Parathyroid adenoma (tissue), 2 donors: ENCODE results near the gene DDX1.

ENCODE experiments used
- H2AFZ ChIP-seq: fragments of 300-600 bp; sonication (generic); one replicate; pipeline ENCODE4 v1.7.0; 2017; ENCODE audit warnings: antibody characterized with exemption, mild to moderate bottlenecking
- H3K27ac ChIP-seq: fragments of 300-600 bp; sonication (generic); one replicate; pipeline ENCODE4 v1.7.0; 2017
- H3K27me3 ChIP-seq: fragments of 300-600 bp; sonication (generic); one replicate; pipeline ENCODE4 v1.7.0; 2017; ENCODE audit warnings: low read length; ENCODE audit not compliant: control insufficient read depth, insufficient read depth
- H3K36me3 ChIP-seq: fragments of 300-600 bp; sonication (generic); one replicate; pipeline ENCODE4 v1.7.0; 2017; ENCODE audit warnings: low read length; ENCODE audit not compliant: control insufficient read depth, insufficient read depth
- H3K4me1 ChIP-seq: fragments of 300-600 bp; sonication (generic); one replicate; pipeline ENCODE4 v1.7.0; 2017; ENCODE audit warnings: control low read depth
- H3K4me2 ChIP-seq: fragments of 300-600 bp; sonication (generic); one replicate; pipeline ENCODE4 v1.7.0; 2017; ENCODE audit warnings: low read length
- H3K4me3 ChIP-seq: fragments of 300-600 bp; sonication (generic); one replicate; pipeline ENCODE4 v1.7.0; 2017; ENCODE audit warnings: low read depth, low read length
- H3K79me2 ChIP-seq: fragments of 300-600 bp; sonication (generic); one replicate; pipeline ENCODE4 v1.7.0; 2017; ENCODE audit warnings: control low read depth
- H3K9ac ChIP-seq: fragments of 300-600 bp; sonication (generic); one replicate; pipeline ENCODE4 v1.7.0; 2017; ENCODE audit warnings: mild to moderate bottlenecking
- H3K9me3 ChIP-seq: fragments of 300-600 bp; sonication (generic); one replicate; pipeline ENCODE4 v1.7.0; 2017; ENCODE audit warnings: low read length; ENCODE audit not compliant: control insufficient read depth
- TF ChIP-seq, protein P1 (sequence below): fragments of 300-600 bp; sonication (generic); IDR thresholded peaks from one replicate; pipeline ENCODE4 v1.7.0; 2017; ENCODE audit warnings: antibody characterized with exemption, mild to moderate bottlenecking
- donor health status: primary hyperparathyroidism.

Gene DDX1

DNA sequence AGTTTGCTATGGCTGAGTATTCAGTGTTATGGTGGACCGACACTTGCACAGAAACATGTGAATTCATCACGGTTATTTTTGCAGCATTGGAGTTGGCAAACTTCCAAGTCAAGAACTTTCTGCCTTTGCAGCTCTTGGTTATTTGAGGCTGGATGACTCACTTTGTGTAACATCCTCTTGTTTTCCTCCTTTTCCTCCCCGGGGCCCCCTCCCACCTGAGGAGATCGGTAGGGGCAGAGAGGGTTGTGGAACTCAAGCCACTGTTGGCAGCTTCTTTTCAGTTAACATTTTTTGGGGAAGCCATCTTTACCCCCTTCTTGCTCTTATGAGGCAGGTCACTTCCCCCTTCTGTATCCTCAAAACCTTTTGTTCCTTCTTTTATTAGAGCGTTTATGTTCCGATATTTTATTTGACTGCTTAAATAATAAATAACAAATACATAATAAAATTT is 48.6 kb downstream of the DDX1 start:
- H3K9ac ChIP-seq = no peak overlapping the region
- no peaks in the 10 kb centered on the region for H3K36me3 ChIP-seq
- no peak overlapping the region for H3K4me2 ChIP-seq
- TF ChIP-seq, protein P1, sequence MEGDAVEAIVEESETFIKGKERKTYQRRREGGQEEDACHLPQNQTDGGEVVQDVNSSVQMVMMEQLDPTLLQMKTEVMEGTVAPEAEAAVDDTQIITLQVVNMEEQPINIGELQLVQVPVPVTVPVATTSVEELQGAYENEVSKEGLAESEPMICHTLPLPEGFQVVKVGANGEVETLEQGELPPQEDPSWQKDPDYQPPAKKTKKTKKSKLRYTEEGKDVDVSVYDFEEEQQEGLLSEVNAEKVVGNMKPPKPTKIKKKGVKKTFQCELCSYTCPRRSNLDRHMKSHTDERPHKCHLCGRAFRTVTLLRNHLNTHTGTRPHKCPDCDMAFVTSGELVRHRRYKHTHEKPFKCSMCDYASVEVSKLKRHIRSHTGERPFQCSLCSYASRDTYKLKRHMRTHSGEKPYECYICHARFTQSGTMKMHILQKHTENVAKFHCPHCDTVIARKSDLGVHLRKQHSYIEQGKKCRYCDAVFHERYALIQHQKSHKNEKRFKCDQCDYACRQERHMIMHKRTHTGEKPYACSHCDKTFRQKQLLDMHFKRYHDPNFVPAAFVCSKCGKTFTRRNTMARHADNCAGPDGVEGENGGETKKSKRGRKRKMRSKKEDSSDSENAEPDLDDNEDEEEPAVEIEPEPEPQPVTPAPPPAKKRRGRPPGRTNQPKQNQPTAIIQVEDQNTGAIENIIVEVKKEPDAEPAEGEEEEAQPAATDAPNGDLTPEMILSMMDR = no peak
- H3K4me3 ChIP-seq = no peak overlapping the region
- no peaks in the 10 kb centered on the region for H3K4me1 ChIP-seq
- no peaks in the 10 kb centered on the region for H3K79me2 ChIP-seq
- no peak overlapping the region for H3K27ac ChIP-seq
- H3K27me3 ChIP-seq = no peaks in the 10 kb centered on the region
- no peak overlapping the region for H2AFZ ChIP-seq
- no peaks in the 10 kb centered on the region for H3K9me3 ChIP-seq

DNA sequence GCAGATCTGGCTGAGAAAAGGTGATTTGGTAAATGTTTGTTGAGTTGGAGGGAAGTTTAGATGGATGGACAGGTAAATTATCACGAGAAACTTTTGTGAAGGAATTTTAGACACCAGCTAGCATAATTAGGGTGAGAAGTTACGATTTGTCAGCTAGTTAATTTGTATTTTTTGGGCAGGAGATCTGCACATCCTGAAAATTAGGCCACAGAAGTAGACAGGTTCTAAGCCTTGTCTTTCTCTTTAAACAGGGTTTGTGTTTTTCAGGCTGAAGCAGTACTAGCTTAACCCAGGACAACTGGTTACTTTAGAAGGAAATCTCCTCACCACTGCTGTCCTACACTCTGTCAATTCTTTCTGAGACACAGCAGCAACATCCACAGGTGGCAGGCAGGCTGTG is 49.1 kb downstream of the DDX1 start:
- Histone ChIP-seq H3K4me2 (no peak overlapping the region), H3K9me3 (no peaks in the 10 kb centered on the region), H2AFZ (no peak overlapping the region), H3K36me3 (no peaks in the 10 kb centered on the region), H3K27ac (no peak overlapping the region), H3K4me1 (no peaks in the 10 kb centered on the region), H3K27me3 (no peaks in the 10 kb centered on the region), H3K4me3 (no peak overlapping the region), H3K79me2 (no peaks in the 10 kb centered on the region), H3K9ac (no peak overlapping the region)
- TF ChIP-seq, protein P1 = no peak

DNA sequence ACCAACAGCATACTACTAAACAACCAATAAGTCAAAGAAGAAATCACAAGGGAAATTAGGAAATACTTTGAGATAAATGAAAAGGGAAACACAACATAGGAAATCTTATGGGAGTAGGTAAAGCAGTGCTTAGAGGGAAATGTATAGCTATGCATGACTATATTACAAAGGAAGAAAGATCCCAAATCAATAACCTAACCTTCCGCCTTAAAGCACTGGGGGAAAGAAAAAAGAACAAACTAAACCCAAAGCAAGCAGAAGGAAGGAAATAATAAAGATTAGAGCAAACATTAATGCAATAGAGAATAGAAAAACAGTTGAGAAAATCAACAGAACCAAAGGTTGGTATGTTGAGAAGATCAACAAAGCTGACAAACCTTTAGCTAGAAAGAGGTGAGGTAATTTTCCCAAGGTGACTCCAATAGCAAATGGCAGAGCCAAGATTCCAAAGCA is 49.9 kb downstream of the DDX1 start:
- Histone ChIP-seq H3K9ac (no peak overlapping the region), H3K4me2 (no peak overlapping the region), H3K27ac (no peak overlapping the region), H3K9me3 (no peaks in the 10 kb centered on the region), H3K27me3 (no peaks in the 10 kb centered on the region), H3K79me2 (no peaks in the 10 kb centered on the region), H3K36me3 (no peaks in the 10 kb centered on the region), H3K4me3 (no peak overlapping the region), H2AFZ (no peak overlapping the region), H3K4me1 (no peaks in the 10 kb centered on the region)
- TF ChIP-seq, protein P1 = no peak

DNA sequence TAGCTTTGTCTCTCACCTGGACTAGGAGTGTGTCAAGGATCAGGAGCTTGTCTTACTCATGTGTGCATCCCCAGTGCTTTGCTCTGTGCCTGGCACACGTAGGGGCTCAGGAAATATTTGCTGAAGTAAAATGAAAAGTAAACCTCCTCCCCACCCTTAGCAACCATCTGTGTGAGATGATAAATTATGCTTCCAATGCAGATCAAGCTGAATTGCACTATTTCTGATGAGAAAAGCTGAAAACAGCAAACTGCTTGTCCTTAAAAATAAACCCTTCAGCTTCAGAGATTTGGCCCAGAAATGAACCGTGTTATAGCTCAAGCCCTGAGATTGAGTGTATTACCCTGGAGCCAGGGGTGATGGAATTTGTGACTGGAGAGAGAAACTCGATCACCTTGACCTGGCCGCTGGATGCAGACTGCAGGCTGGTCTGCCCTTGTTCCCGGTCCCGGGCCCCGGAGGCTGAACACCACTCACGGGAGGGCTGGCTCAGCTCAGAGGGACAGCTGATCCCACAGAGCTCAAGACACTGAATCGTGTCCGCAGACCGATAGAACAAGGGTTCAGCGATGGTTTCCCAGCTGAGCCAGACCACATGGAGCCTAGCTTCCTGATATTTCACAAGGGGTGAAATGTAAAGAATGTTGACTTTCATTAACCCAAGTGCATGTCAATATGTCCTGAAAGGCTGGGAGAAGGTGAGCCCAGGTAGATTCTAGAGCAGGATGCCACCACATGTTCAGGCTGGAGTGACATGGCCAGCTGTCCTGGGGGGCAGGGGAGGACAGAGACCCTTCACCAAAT is 50.5 kb downstream of the DDX1 start:
- Histone ChIP-seq H3K9me3 (no peaks in the 10 kb centered on the region), H3K4me2 (no peak overlapping the region), H2AFZ (no peak overlapping the region), H3K79me2 (no peaks in the 10 kb centered on the region), H3K9ac (no peak overlapping the region), H3K27ac (no peak overlapping the region), H3K4me1 (no peaks in the 10 kb centered on the region), H3K4me3 (no peak overlapping the region), H3K27me3 (no peaks in the 10 kb centered on the region), H3K36me3 (no peaks in the 10 kb centered on the region)
- TF ChIP-seq, protein P1 = no peak
